H4 (cell line): ENCODE measurements around the gene ERICH3. TPM values are rescaled to one million over a fixed set of nuclear protein-coding genes. Genes with fewer than 3 reads are reported as not detected.
"Not testable (repeated sequence)": the region's sequence is repeated elsewhere in the genome, so short reads cannot be mapped to it uniquely, and the experiment has no call there.

Experiments used
- DNase-seq: peaks from one replicate; pipeline ENCODE4 v3.0.0-alpha.2; 2015; ENCODE audit warnings: low spot score
- total RNA-seq: library from RNA; depleted of rRNA; stranded (reverse); fragments of >200 nt; shearing (Covaris generic); gene quantifications from 2 replicates; pipeline ENCODE4 v1.2.3, GENCODE V29; 2014

The ERICH3 gene
- total RNA-seq, 1 experiment from 2014 or later: 0.29 TPM

GRCh38 chr1:74681449-74681848 lies 7.9 kb upstream of the ERICH3 start:
- no peak for DNase-seq

GRCh38 chr1:74681001-74681400 lies 7.4 kb upstream of the ERICH3 start:
- no peak for DNase-seq

DNA sequence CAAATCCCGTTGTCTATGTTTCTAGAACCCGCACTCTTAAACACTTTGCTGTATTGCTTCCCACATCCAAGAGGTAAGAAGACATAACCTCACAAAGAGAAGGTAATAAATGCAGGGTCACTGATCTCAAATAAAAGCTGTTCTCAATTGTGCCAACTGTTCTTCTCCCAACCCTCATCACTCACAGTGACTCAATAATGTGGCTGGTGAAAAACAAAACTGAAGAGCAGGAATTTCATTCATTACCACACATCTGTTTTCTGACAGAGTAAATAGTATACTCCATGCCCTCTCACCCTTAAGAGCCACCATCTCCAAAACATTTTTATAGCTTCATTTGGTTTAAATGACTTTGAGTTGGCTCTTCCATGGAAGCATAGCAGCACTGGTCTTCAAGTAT lies 6.2 kb upstream of the ERICH3 start:
- no peak for DNase-seq

- DNase-seq: no peak
Observed at GRCh38 chr1:74677926-74678325, 4.3 kb upstream of the ERICH3 start.

GRCh38 chr1:74674278-74675048 lies 871 bp upstream of the ERICH3 start:
- no peak for DNase-seq

GRCh38 chr1:74670866-74671265 lies 2.7 kb downstream of the ERICH3 start:
- not testable (repeated sequence) for DNase-seq

GRCh38 chr1:74654708-74655107 lies 18.9 kb downstream of the ERICH3 start:
- DNase-seq: no peak

- DNase-seq: peak; percentile 91
Observed at GRCh38 chr1:74652711-74653139, 20.9 kb downstream of the ERICH3 start.

DNA sequence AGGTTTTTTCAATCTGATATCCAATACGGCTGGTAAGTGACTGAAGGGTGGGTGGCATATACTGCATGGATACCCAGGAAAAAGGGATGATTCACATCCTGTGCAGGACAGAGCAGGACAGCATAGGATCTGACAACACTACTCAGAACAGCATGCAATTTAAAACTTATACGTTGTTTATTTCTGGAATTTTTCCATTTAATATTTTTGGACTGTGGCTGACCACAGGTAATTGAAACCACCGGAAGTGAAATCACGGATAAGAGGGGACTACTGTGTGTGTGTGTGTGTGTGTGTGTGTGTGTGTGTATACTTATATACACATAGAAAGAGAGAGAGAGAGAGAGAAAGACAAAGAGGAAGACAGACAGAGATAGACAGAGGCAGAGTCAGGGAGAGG lies 23.0 kb downstream of the ERICH3 start:
- peak; percentile 80 for DNase-seq

DNA sequence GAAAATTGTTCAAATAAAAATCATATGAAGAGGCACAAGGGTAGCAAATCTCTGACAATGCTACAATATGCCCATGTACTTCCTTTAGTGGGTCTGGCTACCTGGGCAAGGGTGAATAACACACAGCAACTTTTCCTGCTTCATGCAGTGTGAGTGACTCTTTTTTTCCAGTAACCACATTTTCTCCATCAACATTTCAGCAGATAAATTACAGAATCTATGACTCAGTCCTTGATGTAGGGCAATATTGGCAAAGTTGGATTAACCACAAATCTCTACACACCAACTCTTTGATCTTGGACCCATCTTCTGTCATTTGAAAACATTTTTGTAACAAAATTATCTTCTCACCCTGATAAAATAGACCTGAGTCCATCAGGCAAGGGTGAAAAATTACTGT lies 31.7 kb downstream of the ERICH3 start:
- DNase-seq: no peak

DNA sequence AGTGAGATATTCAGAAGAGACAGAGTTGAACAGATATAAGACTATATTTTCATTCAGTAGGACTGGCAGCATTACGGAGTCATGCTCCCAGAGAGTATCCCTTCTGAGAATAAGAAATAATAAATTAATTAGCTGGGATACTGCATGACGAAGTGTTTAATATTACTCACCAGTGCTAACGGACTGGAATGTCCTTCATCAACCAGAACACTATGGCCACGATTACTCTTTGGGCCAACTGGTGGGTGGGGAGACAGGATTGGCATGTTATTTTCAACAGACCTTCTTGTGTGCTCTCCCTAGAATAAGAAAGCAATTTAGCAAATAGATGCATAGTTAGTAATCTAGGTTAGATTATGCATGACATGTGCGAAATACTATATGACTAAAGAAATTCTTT lies 32.4 kb downstream of the ERICH3 start:
- DNase-seq: no peak

- no peak for DNase-seq
Observed at GRCh38 chr1:74637296-74637695, 36.3 kb downstream of the ERICH3 start.

- DNase-seq: no peak
Observed at GRCh38 chr1:74629283-74629682, 44.3 kb downstream of the ERICH3 start.

DNA sequence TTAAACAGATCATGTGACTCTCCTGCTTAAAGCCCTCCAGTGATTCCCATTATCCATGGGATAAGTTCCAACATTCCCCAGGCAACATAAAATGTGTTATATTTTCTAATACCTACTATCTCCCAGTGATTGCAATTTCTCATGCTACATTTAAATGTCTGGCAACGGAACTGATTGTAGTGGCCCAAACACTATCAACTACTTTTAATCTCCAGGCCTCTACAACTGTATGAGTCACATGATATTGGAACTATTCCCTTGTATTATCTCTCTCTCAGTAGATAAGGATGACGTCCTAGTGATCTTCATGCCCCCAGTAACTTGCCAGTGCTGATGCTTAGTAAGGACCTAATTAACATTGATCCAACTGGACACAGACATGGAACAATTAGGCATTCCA lies 49.9 kb downstream of the ERICH3 start:
- no peak for DNase-seq

- DNase-seq: no peak
Observed at GRCh38 chr1:74620242-74620641, 53.4 kb downstream of the ERICH3 start.

DNA sequence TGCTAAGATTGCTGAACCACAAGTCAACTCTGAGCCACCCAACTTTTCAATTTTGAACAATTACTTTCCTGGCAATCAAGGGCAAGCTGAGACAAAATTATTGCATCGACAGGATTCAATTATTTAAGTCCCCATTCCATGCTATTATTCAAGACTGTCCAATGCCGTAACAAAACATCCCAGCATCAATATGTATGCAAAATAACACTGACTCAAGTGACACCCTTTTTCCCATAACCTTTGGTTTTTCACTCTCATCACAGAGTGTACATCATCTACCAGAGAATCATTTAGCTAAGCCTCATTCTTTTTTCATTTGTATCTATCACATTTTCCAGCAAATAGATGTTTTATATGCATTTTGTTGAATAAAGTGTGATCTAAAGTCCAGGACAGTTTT lies 54.6 kb downstream of the ERICH3 start:
- DNase-seq: no peak

GRCh38 chr1:74613894-74614293 lies 59.7 kb downstream of the ERICH3 start:
- DNase-seq: no peak

GRCh38 chr1:74611887-74612286 lies 61.7 kb downstream of the ERICH3 start:
- no peak for DNase-seq

GRCh38 chr1:74610961-74611360 lies 62.6 kb downstream of the ERICH3 start:
- DNase-seq: no peak

DNA sequence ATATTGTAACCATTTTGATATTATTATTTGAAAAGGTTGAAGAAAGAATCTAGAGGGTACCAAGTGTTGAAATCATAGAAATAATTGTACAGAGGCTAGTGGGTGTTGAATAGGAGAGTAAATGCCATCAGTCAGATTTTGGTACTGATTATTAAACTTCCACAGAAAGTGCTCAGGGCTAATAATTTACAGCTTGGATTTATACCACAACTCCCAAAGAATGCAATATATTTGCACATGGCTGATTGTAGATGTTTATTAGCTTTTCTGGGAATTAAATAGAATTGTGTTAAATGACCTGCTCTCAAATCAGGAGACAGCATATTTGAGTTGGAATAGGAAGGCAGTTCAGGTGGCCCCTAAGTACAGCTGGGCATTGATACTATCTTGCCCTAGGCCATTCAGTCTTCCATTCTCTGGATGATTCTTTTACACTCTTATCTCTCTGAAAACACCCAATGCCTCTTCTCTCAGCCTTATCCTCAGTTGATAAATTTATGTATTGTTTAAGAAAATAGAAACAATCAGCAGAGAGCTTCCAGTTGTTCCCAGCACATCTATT lies 63.7 kb downstream of the ERICH3 start:
- no peak for DNase-seq

- DNase-seq: no peak
Observed at GRCh38 chr1:74596717-74597116, 76.9 kb downstream of the ERICH3 start.

GRCh38 chr1:74593887-74594866 lies 79.4 kb downstream of the ERICH3 start:
- DNase-seq: no peak
